ENCODE measurements around the gene TPST2. TPM values are rescaled to one million over a fixed set of nuclear protein-coding genes. Genes with fewer than 3 reads are reported as not detected.
A peak's percentile ranks its signal among the peaks of the same experiment; 100 is the strongest.

The TPST2 gene
- total and polyA plus RNA-seq, 10 of the 15 experiments (the other 5 are each of a cell fraction or from before 2014, with no cell fraction given), result 6.3 to 33.7 (median 28.4) TPM

- no peak for TF ChIP-seq ZNF592 (IDR thresholded peaks at IDR 0.05)
- TF ChIP-seq NFYA (IDR thresholded peaks at IDR 0.05; ENCODE audit: borderline replicate concordance, low read depth, low read length), result no peak
- TF ChIP-seq CHD2 (IDR thresholded peaks at IDR 0.05; ENCODE audit: borderline replicate concordance, low read depth, low read length), result peak; percentile 92
- TF ChIP-seq E2F8 (IDR thresholded peaks at IDR 0.05; ENCODE audit: low read depth, partially characterized antibody), result peak; percentile 92
- peak; percentile 50; the same call in 1 of the 2 replicates for TF ChIP-seq LARP7 (IDR thresholded peaks at IDR 0.05)
- no peak for TF ChIP-seq E2F4 (IDR thresholded peaks at IDR 0.05; ENCODE audit: low read depth, low read length)
- TF ChIP-seq E4F1 (IDR thresholded peaks at IDR 0.05; ENCODE audit: borderline replicate concordance, partially characterized antibody), result peak; percentile 83
- TF ChIP-seq ATF2 (IDR thresholded peaks at IDR 0.05; ENCODE audit: low read length), result no peak
- TF ChIP-seq CREB1 (IDR thresholded peaks at IDR 0.05; ENCODE audit: low read depth), result peak; percentile 98
- TF ChIP-seq SIX5 (IDR thresholded peaks at IDR 0.05; ENCODE audit: low read depth, low read length, severe bottlenecking), result peak; percentile 65
- no peak for TF ChIP-seq ZNF384 (IDR thresholded peaks at IDR 0.05; ENCODE audit: borderline replicate concordance, low read depth, low read length)
- TF ChIP-seq FOS (IDR thresholded peaks at IDR 0.05; ENCODE audit: borderline replicate concordance, extremely low read depth, insufficient read length), result no peak
- peak; percentile 59; the same call in 1 of the 2 replicates for TF ChIP-seq BACH1 (IDR thresholded peaks at IDR 0.05; ENCODE audit: borderline replicate concordance)
- peak; percentile 96 for TF ChIP-seq POLR2A (IDR thresholded peaks at IDR 0.05; ENCODE audit: low read depth, low read length)
- TF ChIP-seq MLLT1 (IDR thresholded peaks at IDR 0.05), result 0 out of 2 replicates have a peak, but pooled peaks have one; percentile 37
Measured at GRCh38 chr22:26512149-26512793, 77.7 kb downstream of the TPST2 start, which contains the start of gene TFIP11 (continued).
